GM18867 (cell line): ENCODE measurements around the gene ZNF813.
"Not testable (repeated sequence)": the region's sequence is repeated elsewhere in the genome, so short reads cannot be mapped to it uniquely, and the experiment has no call there.

Source experiments
- ATAC-seq: cut with Tn5 transposase; IDR thresholded peaks from one replicate; pipeline ENCODE4 v1.9.1; 2021; ENCODE audit warnings: mild to moderate bottlenecking, moderate library complexity; ENCODE audit not compliant: unreplicated experiment

Gene ZNF813

DNA sequence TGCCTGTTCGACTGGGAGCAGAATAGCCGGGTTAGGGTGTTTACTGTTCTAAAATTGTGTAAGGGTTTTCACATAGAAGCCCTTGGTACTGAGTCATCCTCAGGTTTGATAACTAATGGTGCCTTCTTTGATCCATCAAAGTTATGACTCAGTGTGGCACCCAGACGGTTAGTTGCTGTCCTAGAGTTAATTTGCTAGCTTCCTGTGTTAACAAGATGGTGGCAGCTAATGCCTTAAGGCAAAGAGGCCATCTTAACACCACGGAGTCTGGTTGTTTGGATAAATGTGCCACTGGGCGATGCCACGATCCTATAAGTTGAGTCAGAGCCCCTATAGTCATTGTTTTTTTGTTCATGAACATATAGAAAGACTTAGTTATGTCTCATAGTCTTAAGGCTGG, 7.9 kb downstream of the ZNF813 start:
- ATAC-seq = not testable (repeated sequence)

DNA sequence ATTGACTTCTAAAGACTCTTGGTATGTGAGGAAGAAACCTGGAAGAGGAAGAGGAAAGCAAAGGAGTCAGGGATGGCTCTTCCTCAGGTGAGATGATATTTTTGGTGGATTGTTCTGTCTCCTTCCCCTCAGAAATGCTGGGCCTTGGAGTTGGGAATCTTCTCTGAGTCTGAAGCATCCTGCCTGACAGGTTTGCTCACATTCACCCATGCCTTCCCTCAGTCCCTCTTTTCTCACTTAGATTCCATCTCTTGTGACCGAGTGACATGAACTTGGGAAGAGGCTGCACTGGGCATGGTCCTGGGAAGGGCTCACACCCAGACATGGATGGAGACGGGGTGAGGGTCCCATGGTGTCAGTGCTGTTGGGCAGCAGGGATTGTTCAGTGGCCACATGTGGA, 16.2 kb downstream of the ZNF813 start:
- ATAC-seq = not testable (repeated sequence)

DNA sequence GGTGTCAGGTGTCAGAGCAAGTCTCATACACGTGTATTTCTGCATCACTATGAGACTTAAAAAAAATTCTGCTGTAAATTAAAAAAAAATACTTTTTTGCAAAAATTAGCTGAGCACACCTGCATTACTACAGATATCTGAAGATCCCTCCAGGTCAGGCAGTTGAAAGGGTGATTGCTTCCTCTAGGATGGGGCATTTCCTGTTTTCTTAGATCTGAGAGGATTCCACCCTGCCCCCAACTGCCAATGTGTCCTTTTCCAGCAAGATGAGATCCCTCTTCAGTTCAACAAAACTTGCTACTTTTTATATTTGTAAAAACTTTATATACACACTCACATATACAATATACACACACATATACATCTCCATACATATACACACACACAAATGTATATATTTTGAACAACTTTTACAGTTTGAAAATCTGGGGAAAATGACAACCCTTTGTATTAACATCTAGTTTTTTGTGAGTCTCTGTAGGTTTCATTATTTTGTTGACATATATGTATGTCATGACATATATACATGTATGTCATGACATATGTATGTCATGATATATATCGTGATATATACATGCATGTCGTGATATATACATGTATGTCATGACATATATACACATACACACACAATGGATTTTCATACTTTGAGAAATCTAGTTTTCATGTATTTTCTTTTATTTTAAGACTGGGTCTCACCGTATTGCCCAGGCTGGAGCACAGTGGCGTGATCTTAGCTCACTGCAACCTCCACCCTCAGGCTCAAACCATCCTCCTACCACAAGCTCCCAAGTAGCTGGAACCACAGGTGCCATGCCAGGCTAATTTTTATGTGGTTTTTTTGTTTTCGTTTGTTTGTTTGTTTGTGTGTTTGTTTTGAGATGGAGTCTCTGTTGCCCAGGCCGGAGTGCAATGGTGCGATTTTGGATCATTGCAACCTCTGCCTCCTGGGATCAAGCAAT, 17.8 kb downstream of the ZNF813 start:
- ATAC-seq = no peak

DNA sequence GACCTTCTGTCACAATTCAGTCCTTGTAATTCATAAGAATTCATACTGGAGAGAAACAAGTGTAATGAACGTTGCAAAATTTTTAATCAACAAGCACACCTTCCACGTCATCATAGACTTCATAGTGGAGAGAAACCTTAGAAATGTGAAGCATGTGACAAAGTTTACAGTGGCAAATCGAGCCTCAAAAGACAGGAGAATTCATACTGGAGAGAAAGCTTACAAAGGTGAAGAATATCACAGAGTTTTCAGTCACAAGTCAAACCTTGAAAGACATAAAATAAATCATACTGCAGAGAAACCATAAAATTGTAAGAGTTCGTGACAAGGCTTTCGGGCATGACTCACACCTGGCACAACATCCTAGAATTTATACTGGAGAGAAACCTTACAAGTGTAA, 24.6 kb downstream of the ZNF813 start:
- no peak for ATAC-seq

DNA sequence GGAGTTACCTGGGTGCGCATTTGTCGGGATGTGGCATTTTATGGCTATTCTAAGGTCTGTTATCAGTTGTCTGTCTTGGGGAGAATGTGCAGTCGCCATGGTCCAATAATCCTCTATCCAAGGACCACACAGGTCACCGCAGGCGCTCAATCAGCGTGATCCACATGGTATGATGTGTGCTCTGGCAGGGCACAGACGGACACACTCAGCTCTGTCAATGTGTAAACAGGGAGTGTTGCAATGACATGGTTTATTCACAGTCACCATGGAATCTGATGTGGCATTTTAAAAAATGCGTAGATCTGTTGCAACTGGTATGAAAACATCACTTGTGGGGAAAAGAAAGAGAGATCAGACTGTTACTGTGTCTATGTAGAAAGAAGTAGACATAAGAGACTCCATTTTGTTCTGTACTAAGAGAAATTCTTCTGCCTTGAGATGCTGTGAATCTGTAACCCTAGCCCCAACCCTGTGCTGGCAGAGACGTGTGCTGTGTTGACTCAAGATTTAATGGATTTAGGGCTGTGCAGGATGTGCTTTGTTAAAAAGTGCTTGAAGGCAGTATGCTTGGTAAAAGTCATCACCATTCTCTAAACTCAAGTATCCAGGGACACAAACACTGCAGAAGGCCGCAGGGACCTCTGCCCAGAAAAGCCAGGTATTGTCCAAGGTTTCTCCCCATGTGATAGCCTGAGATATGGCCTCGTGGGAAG, 29.9 kb downstream of the ZNF813 start:
- not testable (repeated sequence) for ATAC-seq

DNA sequence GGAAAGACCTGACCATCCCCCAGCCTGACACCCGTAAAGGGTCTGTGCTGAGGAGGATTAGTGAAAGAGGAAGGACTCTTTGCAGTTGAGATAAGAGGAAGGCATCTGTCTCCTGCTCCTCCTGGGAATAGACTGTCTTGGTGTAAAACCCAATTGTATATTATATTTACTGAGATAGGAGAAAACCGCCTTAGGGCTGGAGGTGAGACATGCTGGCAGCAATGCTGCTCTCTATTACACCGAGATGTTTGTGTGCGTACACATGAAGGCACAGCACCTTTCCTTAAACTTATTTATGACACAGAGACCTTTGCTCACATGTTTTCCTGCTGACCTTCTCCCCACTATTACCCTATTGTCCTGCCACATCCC, 30.5 kb downstream of the ZNF813 start:
- not testable (repeated sequence) for ATAC-seq

DNA sequence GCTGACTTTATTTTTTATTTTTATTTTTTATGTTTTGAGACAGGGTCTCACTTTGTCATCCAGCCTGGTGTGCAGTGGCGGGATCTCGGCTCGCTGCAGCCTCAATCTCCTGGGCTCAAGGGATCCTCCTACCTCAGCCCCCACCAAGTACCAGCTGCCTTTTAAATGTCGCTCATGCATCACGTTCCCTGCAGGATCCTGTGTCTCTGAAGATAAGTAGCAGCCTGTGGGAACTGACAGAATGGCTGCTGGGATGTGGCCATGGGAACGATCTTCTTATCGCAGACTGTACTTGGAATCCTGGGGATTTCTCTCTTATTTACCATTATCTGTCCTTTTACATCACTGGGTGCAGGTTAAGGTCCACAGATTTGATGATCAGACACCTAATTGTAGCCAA, 35.6 kb downstream of the ZNF813 start:
- ATAC-seq = not testable (repeated sequence)

DNA sequence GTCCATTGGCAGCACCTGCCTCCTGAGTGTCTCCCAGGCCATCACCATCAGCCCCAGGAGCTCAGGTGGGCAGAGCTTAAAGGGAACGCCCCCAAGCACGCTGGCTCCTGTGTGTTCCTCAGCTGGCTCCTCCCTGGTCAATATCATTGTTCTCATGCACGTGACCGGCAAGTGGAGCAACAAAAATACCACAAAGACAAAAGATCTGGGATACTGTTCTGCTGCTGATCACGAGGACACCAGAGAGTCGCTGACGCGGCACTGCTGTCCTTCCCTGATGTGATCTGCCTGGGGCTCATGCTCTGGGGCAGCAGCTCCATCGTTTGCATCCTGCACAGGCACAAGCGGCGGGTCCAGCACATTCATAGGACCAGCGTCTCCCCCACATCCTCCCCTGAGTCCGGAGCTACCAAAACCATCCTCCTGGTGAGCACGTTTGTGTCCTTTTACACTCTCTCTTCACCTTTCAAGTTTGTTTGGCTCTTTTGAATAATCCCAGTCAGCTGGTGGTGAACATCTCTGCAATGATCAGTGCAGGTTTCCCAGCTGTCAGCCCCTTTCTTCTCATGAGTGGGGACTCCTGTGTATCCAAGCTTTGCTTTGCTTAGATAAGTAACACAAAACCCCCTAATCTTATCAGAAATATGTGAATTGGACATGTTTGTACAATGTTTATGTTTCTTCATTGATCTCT, 36.3 kb downstream of the ZNF813 start:
- not testable (repeated sequence) for ATAC-seq

DNA sequence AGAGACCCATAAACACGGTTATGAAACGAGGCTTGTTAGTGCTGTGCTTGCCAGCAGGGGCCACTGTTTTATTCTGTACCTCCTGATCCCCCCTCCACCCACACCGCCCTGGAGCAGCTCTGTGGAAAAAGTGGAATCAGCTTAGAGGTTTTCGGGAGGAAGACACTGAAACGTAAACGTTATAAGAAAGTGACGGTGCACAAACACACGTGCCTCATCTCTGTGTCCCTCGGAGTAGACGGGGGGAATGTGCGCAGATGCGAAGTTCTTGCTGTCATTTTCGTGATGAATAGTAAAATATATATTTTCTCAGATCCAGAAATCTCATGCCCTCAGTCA, 36.8 kb downstream of the ZNF813 start:
- ATAC-seq = not testable (repeated sequence)

DNA sequence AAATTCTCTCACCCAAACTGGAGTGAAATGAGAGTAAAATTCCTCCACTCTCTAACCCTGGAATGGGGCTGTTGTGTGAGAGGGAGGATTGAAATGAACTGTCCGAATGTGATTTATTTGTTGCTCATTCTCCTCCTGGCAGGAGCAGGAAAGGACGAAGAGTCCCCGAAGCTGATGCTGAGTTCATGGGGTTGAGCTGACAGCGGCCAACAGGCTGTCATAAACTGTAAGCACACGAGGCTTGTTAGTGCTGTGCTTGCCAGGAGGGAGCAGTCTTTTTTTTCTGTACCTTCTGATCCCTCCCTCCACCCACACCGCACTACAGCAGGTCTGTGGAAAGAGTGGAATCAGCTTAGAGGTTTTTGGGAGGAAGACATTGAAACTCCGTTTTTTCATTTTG, 37.4 kb downstream of the ZNF813 start:
- no peak for ATAC-seq

DNA sequence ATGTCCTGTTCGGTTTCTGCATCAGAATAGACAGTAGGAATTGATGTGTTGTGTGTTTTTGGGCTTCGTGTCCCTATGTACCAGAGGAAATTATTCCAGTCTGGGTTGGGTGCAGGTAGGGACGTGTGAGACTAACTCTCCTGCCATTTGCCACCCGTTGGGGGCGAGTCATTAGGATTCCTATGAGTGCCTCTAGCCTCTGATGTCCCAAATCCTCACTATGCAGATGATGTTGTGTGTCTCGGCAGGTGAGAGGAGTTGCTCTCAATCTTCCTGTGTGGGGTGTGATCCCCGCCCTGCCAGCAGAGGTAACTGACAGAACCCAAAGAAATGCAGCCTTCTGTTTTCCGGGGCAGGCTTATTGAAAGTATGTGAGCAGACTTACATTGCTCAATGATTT, 39.2 kb downstream of the ZNF813 start:
- no peak for ATAC-seq

DNA sequence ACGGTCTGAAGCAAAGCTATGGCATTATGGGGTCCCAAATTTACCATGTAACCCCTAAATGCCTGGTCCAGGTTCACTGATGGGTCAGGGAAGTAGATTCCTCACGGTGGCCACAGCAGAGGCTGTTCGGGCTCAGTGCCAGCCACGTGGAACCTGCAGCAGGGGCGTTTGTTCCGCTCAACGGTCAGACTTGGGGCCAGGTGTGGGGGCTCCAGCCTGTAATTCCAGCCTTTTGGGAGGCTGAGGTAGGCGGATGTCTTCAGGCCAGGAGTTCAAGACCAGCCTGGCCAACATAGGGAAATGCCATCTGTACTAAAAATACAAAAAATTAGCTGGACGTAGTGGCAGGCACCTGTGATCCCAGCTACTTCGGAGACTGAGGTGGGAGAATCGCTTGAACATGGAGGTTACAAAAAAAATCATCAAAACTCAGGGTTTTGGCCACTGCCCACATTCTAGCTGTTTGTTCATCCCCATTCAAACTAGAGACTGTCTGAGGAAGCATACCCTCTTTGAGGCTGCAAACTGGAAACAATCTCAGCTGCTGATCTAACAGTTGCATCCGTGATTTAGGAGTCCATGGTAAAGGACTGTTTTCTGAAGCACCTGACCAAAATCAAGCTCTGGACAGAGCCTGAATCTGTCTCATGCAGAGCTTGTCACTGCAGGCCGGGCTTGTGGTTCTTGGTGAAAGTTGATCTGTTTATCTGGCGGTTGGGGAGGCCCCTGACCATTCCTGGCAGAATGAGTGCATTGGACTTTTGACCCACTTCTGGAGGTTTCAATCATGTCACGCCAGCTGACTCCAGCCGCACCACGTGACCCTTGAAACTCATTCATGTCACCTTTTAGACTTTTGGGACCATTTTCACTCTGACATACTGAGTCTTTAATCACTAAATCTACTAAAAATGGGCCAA, 40.2 kb downstream of the ZNF813 start:
- no peak for ATAC-seq

DNA sequence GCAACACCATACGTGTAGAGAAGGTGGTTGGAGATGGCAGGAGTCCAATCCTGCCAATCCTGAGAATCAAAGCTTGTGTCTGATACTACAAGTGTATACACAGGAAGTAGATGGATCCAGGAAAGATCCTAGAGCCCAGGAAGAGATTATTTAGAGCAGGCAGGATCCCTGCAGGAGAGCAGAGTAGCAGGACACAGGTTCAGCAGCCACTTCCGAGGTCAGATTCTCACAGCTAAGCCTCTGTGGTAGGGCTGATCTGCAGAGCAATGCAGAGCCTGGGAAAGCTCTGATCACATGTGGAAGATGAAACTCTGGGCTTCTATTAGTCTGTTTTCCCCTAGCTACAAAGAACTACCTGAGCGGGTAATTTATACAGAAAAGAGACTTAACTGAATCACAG, 41.9 kb downstream of the ZNF813 start:
- no peak for ATAC-seq

DNA sequence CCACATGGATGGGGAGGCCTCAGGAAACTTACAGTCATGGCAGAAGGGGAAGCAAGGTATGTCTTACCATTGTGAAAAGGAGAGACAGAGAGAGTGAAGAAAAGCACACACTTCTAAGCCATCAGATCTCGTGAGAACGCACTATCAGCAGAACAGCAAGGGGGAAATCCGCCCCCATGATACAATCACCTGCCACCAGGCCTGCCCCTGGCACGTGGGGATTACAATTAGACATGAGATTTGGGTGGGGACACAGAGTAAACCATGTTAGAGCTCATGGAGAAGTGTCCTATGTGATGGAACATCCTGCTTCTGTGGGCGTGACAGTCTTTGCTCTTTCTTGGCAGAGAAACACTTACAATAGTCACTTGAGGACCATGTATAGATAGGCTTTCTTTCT, 42.3 kb downstream of the ZNF813 start:
- no peak for ATAC-seq

DNA sequence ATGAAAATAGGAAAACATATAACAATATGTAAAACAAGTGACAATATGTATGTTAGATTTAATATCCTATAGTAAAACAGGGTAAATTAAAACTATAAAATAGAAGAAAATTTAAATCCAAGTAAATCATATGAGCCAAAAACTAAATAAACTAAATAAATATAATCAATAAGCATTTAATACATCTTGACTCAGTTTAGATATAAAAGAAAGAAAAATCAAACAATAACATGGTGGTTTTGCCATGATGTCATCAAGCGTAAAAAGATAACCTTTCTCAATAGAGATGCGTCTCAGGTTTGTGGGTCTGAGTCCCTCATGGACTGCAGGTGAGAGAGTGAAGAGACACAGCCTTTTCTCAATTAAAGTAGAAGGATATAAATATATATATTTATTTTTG, 43.8 kb downstream of the ZNF813 start:
- no peak for ATAC-seq

DNA sequence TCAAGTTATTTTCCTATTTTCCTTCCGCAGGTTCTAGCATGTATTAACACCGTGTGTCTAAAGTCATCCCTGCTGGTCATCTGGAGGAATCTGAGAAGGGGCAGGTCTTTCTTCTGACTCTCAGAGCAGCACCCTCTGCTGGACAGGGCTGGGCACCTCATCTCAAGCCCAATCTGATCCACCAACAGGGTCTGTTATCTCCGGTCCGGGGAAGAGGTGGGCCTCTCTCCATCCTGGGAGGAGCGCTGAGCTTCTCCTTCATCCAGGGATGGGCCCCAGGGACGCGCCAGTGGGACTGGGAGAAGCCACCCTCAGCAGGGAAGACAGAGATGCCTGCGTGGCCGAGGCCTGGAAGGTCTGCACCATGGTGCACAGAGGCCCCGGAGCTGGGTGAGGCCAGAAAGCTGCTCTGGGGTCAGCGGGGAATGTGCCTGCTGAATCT, 44.4 kb downstream of the ZNF813 start:
- no peak for ATAC-seq

DNA sequence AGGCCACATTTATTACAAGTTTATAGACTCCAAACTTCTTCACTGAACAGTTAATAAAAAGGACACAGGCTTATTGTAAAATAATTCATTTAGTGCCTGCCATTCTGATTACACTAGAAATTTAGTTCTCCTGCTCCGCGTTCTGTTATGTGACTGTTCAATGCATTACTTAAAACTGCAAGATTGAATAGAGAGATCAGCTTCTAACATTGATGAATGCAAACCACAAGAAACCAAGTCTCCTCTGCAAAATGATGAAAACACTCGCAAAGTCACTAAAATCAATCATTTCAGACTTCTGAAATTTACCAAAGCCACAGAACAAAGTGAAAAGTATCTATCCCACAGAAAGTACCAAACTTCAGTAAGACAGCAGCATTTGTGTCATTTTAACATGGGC, 47.5 kb downstream of the ZNF813 start:
- ATAC-seq = not testable (repeated sequence)

DNA sequence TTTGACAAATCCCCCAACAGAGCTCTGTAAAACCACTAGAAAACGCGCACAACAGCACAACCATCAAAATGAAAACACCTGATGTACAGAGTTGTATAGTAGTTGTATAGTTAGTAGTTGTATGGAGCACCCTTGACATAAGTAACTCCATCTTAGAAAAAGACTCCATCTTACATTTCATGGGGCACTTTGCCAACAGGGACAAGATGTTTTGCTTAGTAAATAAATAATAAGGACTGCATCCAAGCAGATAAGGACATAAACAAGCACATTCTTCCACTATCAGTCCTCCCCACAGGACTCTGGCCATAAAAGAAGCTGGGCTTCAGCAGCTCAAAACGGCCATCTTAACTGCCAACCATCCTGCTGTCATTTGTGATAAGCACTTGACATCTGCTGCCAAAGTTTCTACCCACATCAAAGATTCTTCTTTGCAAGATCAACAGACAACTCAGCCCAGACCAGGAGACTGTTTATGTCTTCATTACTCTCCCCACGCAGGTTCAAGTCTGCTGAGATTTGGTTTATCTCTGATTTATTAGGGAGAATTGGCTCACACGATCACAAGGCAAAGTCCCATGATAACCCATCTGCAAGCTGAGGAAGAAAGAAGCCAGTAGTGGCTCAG, 49.7 kb downstream of the ZNF813 start:
- no peak for ATAC-seq

DNA sequence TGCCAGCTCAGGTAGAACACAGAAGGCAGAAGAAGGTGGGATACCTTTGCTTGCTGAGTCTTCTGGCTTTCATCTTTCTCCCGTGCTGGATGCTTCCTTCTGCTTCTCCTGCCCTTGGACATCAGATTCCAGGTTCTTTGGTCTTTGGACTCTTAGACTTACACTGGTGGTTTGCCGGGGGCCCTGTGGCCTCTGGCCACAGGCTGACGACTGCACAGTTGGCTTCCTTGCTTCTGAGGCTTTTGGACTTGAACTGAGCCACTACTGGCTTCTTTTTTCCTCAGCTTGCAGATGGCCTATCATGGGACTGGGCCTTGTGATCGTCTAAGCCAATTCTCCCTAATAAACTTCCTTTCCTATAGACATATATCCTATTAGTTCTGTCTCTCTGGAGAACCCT, 50.6 kb downstream of the ZNF813 start:
- ATAC-seq = no peak

DNA sequence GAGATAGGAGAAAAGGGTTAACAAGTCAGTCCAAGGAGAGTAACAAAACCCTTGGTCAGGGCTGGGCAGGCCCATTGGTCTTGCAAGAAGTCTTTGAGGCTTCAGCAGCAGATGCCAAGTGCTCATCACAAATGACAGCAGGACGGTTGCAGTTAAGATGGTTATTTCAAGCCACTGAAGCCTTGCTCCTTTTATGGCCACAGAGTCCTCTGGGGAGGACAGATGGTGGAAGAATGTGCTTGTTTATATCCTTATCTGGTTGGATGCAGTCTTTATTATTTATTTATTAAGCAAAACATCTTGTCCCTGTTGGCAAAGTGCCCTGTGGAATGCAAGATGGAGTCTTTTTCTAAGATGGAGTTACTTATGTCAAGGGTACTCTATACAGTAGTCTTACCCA, 51.2 kb downstream of the ZNF813 start:
- ATAC-seq = no peak
